Measurements from ENCODE around the gene IYD.
"Not testable (repeated sequence)": the region's sequence is repeated elsewhere in the genome, so short reads cannot be mapped to it uniquely, and the experiment has no call there.

The IYD gene

GRCh38 chr6:150352321-150353296 lies 16.2 kb upstream of the IYD start:
- DNase-seq (ENCODE audit: extremely low read depth in 1 of 2, low read depth in 1 of 2): no peak

GRCh38 chr6:150353445-150353844 lies 15.4 kb upstream of the IYD start:
- DNase-seq (ENCODE audit: extremely low read depth in 1 of 2, low read depth in 1 of 2): no peak

GRCh38 chr6:150354754-150355571 lies 13.8 kb upstream of the IYD start:
- no peak for DNase-seq (ENCODE audit: extremely low read depth in 1 of 2, low read depth in 1 of 2)

- no peak for DNase-seq (ENCODE audit: extremely low read depth in 1 of 2, low read depth in 1 of 2)
Measured at GRCh38 chr6:150355932-150356331, 12.9 kb upstream of the IYD start.

- no peak for DNase-seq (ENCODE audit: extremely low read depth in 1 of 2, low read depth in 1 of 2)
Measured at GRCh38 chr6:150361876-150362275, 6.9 kb upstream of the IYD start.

GRCh38 chr6:150363733-150364132 lies 5.1 kb upstream of the IYD start:
- DNase-seq (ENCODE audit: extremely low read depth in 1 of 2, low read depth in 1 of 2): no peak

GRCh38 chr6:150366118-150366778 lies 2.6 kb upstream of the IYD start:
- DNase-seq (ENCODE audit: extremely low read depth in 1 of 2, low read depth in 1 of 2): no peak

GRCh38 chr6:150369408-150369807 lies 596 bp downstream of the IYD start:
- no peak for DNase-seq (ENCODE audit: extremely low read depth in 1 of 2, low read depth in 1 of 2)

- DNase-seq (ENCODE audit: extremely low read depth in 1 of 2, low read depth in 1 of 2): no peak
Measured at GRCh38 chr6:150370112-150370511, 1.3 kb downstream of the IYD start.

GRCh38 chr6:150371356-150371755 lies 2.5 kb downstream of the IYD start:
- DNase-seq (ENCODE audit: extremely low read depth in 1 of 2, low read depth in 1 of 2): no peak

GRCh38 chr6:150372051-150372450 lies 3.2 kb downstream of the IYD start:
- no peak for DNase-seq (ENCODE audit: extremely low read depth in 1 of 2, low read depth in 1 of 2)

GRCh38 chr6:150373260-150373701 lies 4.5 kb downstream of the IYD start:
- DNase-seq (ENCODE audit: extremely low read depth in 1 of 2, low read depth in 1 of 2): no peak

GRCh38 chr6:150374346-150374745 lies 5.5 kb downstream of the IYD start:
- not testable (repeated sequence) for DNase-seq (ENCODE audit: extremely low read depth in 1 of 2, low read depth in 1 of 2)

GRCh38 chr6:150377211-150377781 lies 8.5 kb downstream of the IYD start:
- no peak for DNase-seq (ENCODE audit: extremely low read depth in 1 of 2, low read depth in 1 of 2)

GRCh38 chr6:150380256-150380655 lies 11.4 kb downstream of the IYD start:
- DNase-seq (ENCODE audit: extremely low read depth in 1 of 2, low read depth in 1 of 2): no peak

GRCh38 chr6:150382171-150382570 lies 13.4 kb downstream of the IYD start:
- DNase-seq (ENCODE audit: extremely low read depth in 1 of 2, low read depth in 1 of 2): no peak

GRCh38 chr6:150391414-150391813 lies 22.6 kb downstream of the IYD start:
- no peak for DNase-seq (ENCODE audit: extremely low read depth in 1 of 2, low read depth in 1 of 2)

GRCh38 chr6:150391890-150392289 lies 23.1 kb downstream of the IYD start:
- no peak for DNase-seq (ENCODE audit: extremely low read depth in 1 of 2, low read depth in 1 of 2)

GRCh38 chr6:150392452-150393220 lies 23.8 kb downstream of the IYD start:
- no peak for DNase-seq (ENCODE audit: extremely low read depth in 1 of 2, low read depth in 1 of 2)

All from activated CD8-positive, alpha-beta memory T cell treated with anti-CD3 and anti-CD28 coated beads for 1 hour (primary cell).